H9 (cell line): Measurements from ENCODE around the gene CYP8B1. TPM values are rescaled to one million over a fixed set of nuclear protein-coding genes. Genes with fewer than 3 reads are reported as not detected.

Experiments
- DNase-seq: peaks from one replicate; pipeline ENCODE4 v3.0.0-alpha.2; 2017
- H2AFZ ChIP-seq: one replicate; pipeline ENCODE4 v1.6.1; 2013; ENCODE audit warnings: mild to moderate bottlenecking, low read length, control low read depth, moderate library complexity
- H2AK5ac ChIP-seq: 2 replicates; pipeline ENCODE4 v1.6.1; 2013; ENCODE audit warnings: low read length, control low read depth, mixed read lengths; ENCODE audit not compliant: insufficient read length
- H2BK120ac ChIP-seq: one replicate; pipeline ENCODE4 v1.6.1; 2013; ENCODE audit warnings: low read depth, mild to moderate bottlenecking, low read length, control low read depth, inconsistent platforms; ENCODE audit not compliant: poor library complexity, severe bottlenecking
- H2BK12ac ChIP-seq: 2 replicates; pipeline ENCODE4 v1.6.1; 2013; ENCODE audit warnings: low read length, control low read depth, mixed read lengths, low read depth; ENCODE audit not compliant: insufficient read length
- H2BK15ac ChIP-seq: 2 replicates; pipeline ENCODE4 v1.6.1; 2013; ENCODE audit warnings: low read depth, low read length, control low read depth
- H2BK20ac ChIP-seq: one replicate; pipeline ENCODE4 v1.6.1; 2013; ENCODE audit warnings: low read depth, mild to moderate bottlenecking, low read length, control low read depth, inconsistent platforms; ENCODE audit not compliant: poor library complexity, severe bottlenecking
- H2BK5ac ChIP-seq: 2 replicates; pipeline ENCODE4 v1.6.1; 2013; ENCODE audit warnings: low read length, control low read depth, mixed read lengths; ENCODE audit not compliant: insufficient read length
- H3K14ac ChIP-seq: 2 replicates; pipeline ENCODE4 v1.6.1; 2013; ENCODE audit warnings: low read length, control low read depth; ENCODE audit not compliant: insufficient read depth
- H3K18ac ChIP-seq: 2 replicates; pipeline ENCODE4 v1.6.1; 2013; ENCODE audit warnings: low read depth, mild to moderate bottlenecking, mixed read lengths, low read length, control low read depth; ENCODE audit not compliant: insufficient read length
- H3K23ac ChIP-seq: 2 replicates; pipeline ENCODE4 v1.6.1; 2013; ENCODE audit warnings: low read length, control low read depth, mixed read lengths, low read depth; ENCODE audit not compliant: insufficient read length
- H3K23me2 ChIP-seq: 2 replicates; pipeline ENCODE4 v1.6.1; 2013; ENCODE audit warnings: low read depth, mild to moderate bottlenecking, mixed read lengths, low read length, control low read depth; ENCODE audit not compliant: insufficient read length, poor library complexity, severe bottlenecking
- H3K27ac ChIP-seq: 2 replicates; pipeline ENCODE4 v1.5.1; 2013; ENCODE audit warnings: low read length, control low read depth, mixed read lengths, low read depth; ENCODE audit not compliant: insufficient read length
- H3K27me3 ChIP-seq: 2 replicates; pipeline ENCODE4 v1.6.1; 2013; ENCODE audit warnings: low read length, control low read depth, inconsistent platforms; ENCODE audit not compliant: insufficient read depth
- H3K4ac ChIP-seq: 2 replicates; pipeline ENCODE4 v1.6.1; 2013; ENCODE audit warnings: low read depth, mild to moderate bottlenecking, control low read depth, inconsistent platforms, low read length, moderate library complexity
- H3K4me1 ChIP-seq: 2 replicates; pipeline ENCODE4 v1.6.1; 2013; ENCODE audit warnings: low read length, control low read depth, inconsistent platforms; ENCODE audit not compliant: insufficient read depth
- H3K4me2 ChIP-seq: 2 replicates; pipeline ENCODE4 v1.6.1; 2013; ENCODE audit warnings: low read length, control low read depth, mixed read lengths; ENCODE audit not compliant: insufficient read length, insufficient read depth
- H3K56ac ChIP-seq: 2 replicates; pipeline ENCODE4 v1.6.1; 2013; ENCODE audit warnings: low read depth, mild to moderate bottlenecking, mixed read lengths, low read length, control low read depth; ENCODE audit not compliant: insufficient read length
- H3K79me1 ChIP-seq: 2 replicates; pipeline ENCODE4 v1.6.1; 2013; ENCODE audit warnings: low read depth, mild to moderate bottlenecking, moderate library complexity, low read length, control low read depth, inconsistent platforms; ENCODE audit not compliant: insufficient read depth, poor library complexity, severe bottlenecking
- H3K79me2 ChIP-seq: 2 replicates; pipeline ENCODE4 v1.6.1; 2013; ENCODE audit warnings: low read length, control low read depth, inconsistent platforms; ENCODE audit not compliant: insufficient read depth
- H3K9ac ChIP-seq: 2 replicates; pipeline ENCODE4 v1.6.1; 2013; ENCODE audit warnings: low read length, control low read depth, mixed read lengths; ENCODE audit not compliant: insufficient read length; ENCODE audit errors: extremely low read depth
- H3K9me3 ChIP-seq: one replicate; pipeline ENCODE4 v1.6.1; 2013; ENCODE audit warnings: low read depth, low read length, inconsistent platforms; ENCODE audit not compliant: control insufficient read depth
- H3T11ph ChIP-seq: one replicate; pipeline ENCODE4 v1.6.1; 2013; ENCODE audit warnings: mild to moderate bottlenecking, low read length, control low read depth, inconsistent platforms
- H4K20me1 ChIP-seq: one replicate; pipeline ENCODE4 v1.6.1; 2013; ENCODE audit not compliant: control insufficient read depth, insufficient read length, insufficient read depth
- H4K5ac ChIP-seq: 2 replicates; pipeline ENCODE4 v1.6.1; 2013; ENCODE audit warnings: low read depth, mild to moderate bottlenecking, mixed read lengths, low read length, control low read depth; ENCODE audit not compliant: insufficient read length
- H4K8ac ChIP-seq: replicated peaks from 2 replicates; pipeline ENCODE4 v1.6.1; 2013; ENCODE audit warnings: low read length, control low read depth, mixed read lengths, low read depth; ENCODE audit not compliant: insufficient read length
- H4K91ac ChIP-seq: 2 replicates; pipeline ENCODE4 v1.6.1; 2013; ENCODE audit warnings: low read depth, mild to moderate bottlenecking, moderate library complexity, mixed read lengths, low read length, control low read depth; ENCODE audit not compliant: insufficient read length
- H3K27ac Mint-ChIP-seq, 3 experiments: 2 replicates in 2 of 3; 3 replicates in 1 of 3; pipeline ENCODE4 v1.8.0; 2020 to 2021; ENCODE audit warnings: mixed read lengths in 3 of 3, mild to moderate bottlenecking in 1 of 3, moderate library complexity in 1 of 3
- H3K27me3 Mint-ChIP-seq: 2 replicates; pipeline ENCODE4 v1.8.0; 2021; ENCODE audit warnings: low read depth, mild to moderate bottlenecking, moderate library complexity, mixed read lengths
- H3K36me3 Mint-ChIP-seq, 3 experiments: 2 replicates in 2 of 3; 3 replicates in 1 of 3; pipeline ENCODE4 v1.8.0; 2020 to 2021; ENCODE audit warnings: low read depth in 3 of 3, mixed read lengths in 3 of 3; ENCODE audit not compliant: insufficient read depth in 1 of 3
- H3K4me1 Mint-ChIP-seq, 2 experiments: 2 replicates each; pipeline ENCODE4 v1.8.0; 2020; ENCODE audit warnings: mixed read lengths in 2 of 2
- H3K4me3 Mint-ChIP-seq, 2 experiments: 2 replicates in 1 of 2; 3 replicates in 1 of 2; pipeline ENCODE4 v1.8.0; 2020 to 2021; ENCODE audit warnings: mild to moderate bottlenecking in 2 of 2, mixed read lengths in 2 of 2, moderate library complexity in 1 of 2
- H3K9me3 Mint-ChIP-seq, 2 experiments: 2 replicates in 1 of 2; 3 replicates in 1 of 2; pipeline ENCODE4 v1.8.0; 2020; ENCODE audit warnings: mild to moderate bottlenecking in 2 of 2, mixed read lengths in 2 of 2, moderate library complexity in 1 of 2
- WGBS: extraction: QIAGEN DNeasy Blood & Tissue Kit; methylation state at CpG from one replicate; pipeline ENCODE4 v1.1.7; 2013; ENCODE audit warnings: missing lambda C conversion rate, low lambda C conversion rate, mixed read lengths; ENCODE audit not compliant: insufficient read length; ENCODE audit errors: extremely low coverage; 5-methylcytosine and 5-hydroxymethylcytosine counted together
- total RNA-seq: library from RNA; stranded (reverse); gene quantifications from 2 replicates; pipeline ENCODE4 v1.2.1, GENCODE V29; 2021
- TF ChIP-seq, protein P1 (sequence below): fragments of 200-600 bp; sonication (generic); conservative IDR thresholded peaks from 3 replicates; pipeline ENCODE4 v1.8.0; 2021; ENCODE audit warnings: antibody characterized with exemption, mild to moderate bottlenecking

Gene CYP8B1
- total RNA-seq, 1 experiment from 2014 or later, result not detected

DNA sequence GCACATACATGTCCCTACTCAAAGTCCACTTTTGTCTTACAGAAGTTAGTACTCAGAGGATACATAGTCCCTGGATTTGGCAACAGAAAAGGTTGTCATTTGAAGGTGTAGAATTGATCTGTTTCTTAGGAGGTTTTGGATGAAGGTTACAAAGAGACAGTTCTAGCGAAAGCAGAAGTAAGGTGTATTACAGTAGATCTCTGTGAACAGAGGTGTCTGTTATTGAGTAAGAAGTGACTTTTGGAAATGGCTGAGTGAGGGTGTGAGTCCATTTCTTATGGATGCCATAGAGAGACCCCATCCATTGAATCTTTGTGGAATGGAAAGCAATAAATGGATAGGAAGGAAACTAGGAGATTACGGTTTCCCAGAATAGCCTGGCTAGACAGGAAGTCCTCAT lies 35.9 kb upstream of the CYP8B1 start:
- Histone ChIP-seq H3K27ac (no peak overlapping the region), H4K5ac (no peak overlapping the region), H3K23me2 (no peaks in the 10 kb centered on the region), H2AFZ (no peak overlapping the region), H3K4ac (no peak overlapping the region), H2BK5ac (no peak overlapping the region), H2BK12ac (no peak overlapping the region), H3K9ac (no peak overlapping the region), H3K27me3 (no peaks in the 10 kb centered on the region; the same call in 1 of the 2 replicates), H3K79me2 (no peaks in the 10 kb centered on the region), H3K4me2 (no peak overlapping the region), H3K4me1 (no peaks in the 10 kb centered on the region), H3K14ac (no peak overlapping the region), H2BK20ac (no peak overlapping the region), H3K56ac (no peak overlapping the region), H4K20me1 (no peaks in the 10 kb centered on the region), H2AK5ac (no peak overlapping the region), H3K23ac (no peak overlapping the region), H4K8ac (no peak overlapping the region), H3K79me1 (no peaks in the 10 kb centered on the region), H3K18ac (no peak overlapping the region), H3T11ph (no peak overlapping the region), H4K91ac (no peak overlapping the region), H2BK120ac (no peak overlapping the region), H3K9me3 (peaks cover 26% of the 10 kb centered on the region), H2BK15ac (no peak overlapping the region)
- TF ChIP-seq, protein P1, sequence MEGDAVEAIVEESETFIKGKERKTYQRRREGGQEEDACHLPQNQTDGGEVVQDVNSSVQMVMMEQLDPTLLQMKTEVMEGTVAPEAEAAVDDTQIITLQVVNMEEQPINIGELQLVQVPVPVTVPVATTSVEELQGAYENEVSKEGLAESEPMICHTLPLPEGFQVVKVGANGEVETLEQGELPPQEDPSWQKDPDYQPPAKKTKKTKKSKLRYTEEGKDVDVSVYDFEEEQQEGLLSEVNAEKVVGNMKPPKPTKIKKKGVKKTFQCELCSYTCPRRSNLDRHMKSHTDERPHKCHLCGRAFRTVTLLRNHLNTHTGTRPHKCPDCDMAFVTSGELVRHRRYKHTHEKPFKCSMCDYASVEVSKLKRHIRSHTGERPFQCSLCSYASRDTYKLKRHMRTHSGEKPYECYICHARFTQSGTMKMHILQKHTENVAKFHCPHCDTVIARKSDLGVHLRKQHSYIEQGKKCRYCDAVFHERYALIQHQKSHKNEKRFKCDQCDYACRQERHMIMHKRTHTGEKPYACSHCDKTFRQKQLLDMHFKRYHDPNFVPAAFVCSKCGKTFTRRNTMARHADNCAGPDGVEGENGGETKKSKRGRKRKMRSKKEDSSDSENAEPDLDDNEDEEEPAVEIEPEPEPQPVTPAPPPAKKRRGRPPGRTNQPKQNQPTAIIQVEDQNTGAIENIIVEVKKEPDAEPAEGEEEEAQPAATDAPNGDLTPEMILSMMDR, result no peak
- Mint-ChIP-seq H3K27ac (no peak overlapping the region), H3K4me3 (no peak overlapping the region), H3K4me1 (peaks cover 3 to 5% of the 10 kb centered on the region in 2 experiments), H3K36me3 (peaks cover 31 to 51% (median 40%) of the 10 kb centered on the region in 3 experiments), H3K27me3 (peaks cover 7% of the 10 kb centered on the region; the same call in 1 of the 2 replicates), H3K9me3 (peaks cover 50 to 54% of the 10 kb centered on the region in 2 experiments)
- no CpG with 5 or more reads among the region's 2 CpGs for WGBS
- no peak for DNase-seq
